Activated T-cell treated with anti-CD3 and anti-CD28 coated beads, Interleukin-2, amount 50 U/mL, for 4 hours (primary cell): ENCODE results near the gene TSBP1. TPM values are rescaled to one million over a fixed set of nuclear protein-coding genes. Genes with fewer than 3 reads are reported as not detected.
"Not testable (repeated sequence)": the region's sequence is repeated elsewhere in the genome, so short reads cannot be mapped to it uniquely, and the experiment has no call there.

ENCODE experiments used
- ATAC-seq, 2 donors: fragments of 200-7000 bp; cut with Tn5 transposase; one replicate each; pipeline ENCODE4 v1.10.0; 2021
- DNase-seq: peaks from one replicate; pipeline ENCODE4 v3.0.0-alpha.2; 2020
- H3K27me3 Mint-ChIP-seq: one replicate; pipeline ENCODE4 v1.8.0; 2021; ENCODE audit warnings: low read depth, mixed read lengths
- H3K36me3 Mint-ChIP-seq: one replicate; pipeline ENCODE4 v1.8.0; 2022; ENCODE audit warnings: mixed read lengths; ENCODE audit not compliant: insufficient read depth
- H3K4me1 Mint-ChIP-seq: one replicate; pipeline ENCODE4 v1.8.0; 2021; ENCODE audit warnings: low read depth, mixed read lengths
- H3K4me3 Mint-ChIP-seq: one replicate; pipeline ENCODE4 v1.8.0; 2021; ENCODE audit warnings: mild to moderate bottlenecking, moderate library complexity, mixed read lengths
- H3K9me3 Mint-ChIP-seq: one replicate; pipeline ENCODE4 v1.8.0; 2021; ENCODE audit warnings: mixed read lengths
- total RNA-seq, 3 donors: library from RNA; stranded (reverse); gene quantifications; one replicate each; pipeline ENCODE4 v1.2.1, GENCODE V29; 2021

Gene TSBP1
- total RNA-seq, 3 donors from 2014 or later: not detected

GRCh38 chr6:32353348-32353747 is 18.4 kb downstream of the TSBP1 start:
- Mint-ChIP-seq H3K4me1 (no peaks in the 10 kb centered on the region), H3K27me3 (peaks cover 17% of the 10 kb centered on the region), H3K9me3 (no peaks in the 10 kb centered on the region), H3K36me3 (no peaks in the 10 kb centered on the region), H3K4me3 (no peak overlapping the region)
- ATAC-seq (no peak), DNase-seq (no peak)

GRCh38 chr6:32340242-32340641 is 31.5 kb downstream of the TSBP1 start:
- ATAC-seq (no peak), DNase-seq (no peak)
- Mint-ChIP-seq H3K4me3 (no peak overlapping the region), H3K27me3 (peaks cover 5% of the 10 kb centered on the region), H3K36me3 (no peaks in the 10 kb centered on the region), H3K4me1 (no peaks in the 10 kb centered on the region), H3K9me3 (no peaks in the 10 kb centered on the region)

DNA sequence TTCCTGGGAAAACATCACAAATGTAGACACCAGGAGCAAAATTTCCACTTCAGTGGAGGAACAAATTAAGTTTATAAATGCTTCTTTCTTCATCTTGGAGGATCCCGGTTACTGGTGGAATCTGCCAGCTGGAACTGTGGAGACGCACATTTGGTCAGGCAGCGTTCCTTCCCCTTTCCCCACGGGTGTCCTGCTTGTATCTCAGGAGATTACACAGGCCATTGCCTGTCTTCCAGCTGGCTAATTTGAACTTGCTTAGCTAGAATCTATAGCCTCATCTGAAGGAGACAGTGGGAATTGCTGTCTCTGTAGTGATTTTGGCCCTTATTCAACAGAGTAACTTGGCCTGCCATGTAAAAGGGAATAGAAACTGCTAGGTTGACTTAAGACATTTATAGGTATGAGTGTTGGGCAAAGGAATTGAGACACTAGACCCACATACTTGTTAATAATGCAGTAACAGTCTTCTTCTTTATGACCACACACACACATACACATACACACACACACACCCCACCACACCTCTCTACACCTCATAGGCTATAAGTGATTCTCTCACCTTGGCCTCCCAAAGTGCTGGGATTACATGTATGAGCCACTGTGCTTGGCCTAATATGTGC is 34.4 kb downstream of the TSBP1 start:
- ATAC-seq (no peak), DNase-seq (no peak)
- Mint-ChIP-seq H3K27me3 (peaks cover 8% of the 10 kb centered on the region), H3K9me3 (no peaks in the 10 kb centered on the region), H3K36me3 (no peaks in the 10 kb centered on the region), H3K4me3 (no peak overlapping the region), H3K4me1 (no peaks in the 10 kb centered on the region)

- no peaks in the 10 kb centered on the region for H3K9me3 Mint-ChIP-seq
- no peak for ATAC-seq
- H3K4me1 Mint-ChIP-seq: no peaks in the 10 kb centered on the region
- no peaks in the 10 kb centered on the region for H3K36me3 Mint-ChIP-seq
- H3K4me3 Mint-ChIP-seq: no peak overlapping the region
- DNase-seq: no peak
- H3K27me3 Mint-ChIP-seq: peaks cover 4% of the 10 kb centered on the region
These were observed 39.3 kb downstream of the TSBP1 start for GRCh38 chr6:32332433-32332832.

DNA sequence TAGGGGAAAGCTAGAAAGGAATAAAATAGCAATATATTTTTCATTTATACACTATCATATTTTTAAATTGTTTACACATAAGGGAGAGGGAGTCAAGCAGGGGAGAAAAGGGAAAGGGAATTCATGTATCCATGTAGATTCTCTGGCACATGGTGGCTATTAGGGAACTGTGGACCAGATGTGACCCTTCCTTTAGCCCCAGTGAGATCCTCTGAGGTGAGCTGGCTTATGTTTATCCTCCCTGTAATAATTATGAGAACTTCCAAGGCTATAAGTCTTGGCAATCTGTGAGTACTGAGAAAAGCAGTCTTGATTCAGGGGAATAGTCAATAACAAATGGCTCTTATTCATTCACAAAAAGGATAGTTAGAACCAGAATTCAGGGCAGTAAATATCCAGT is 42.6 kb downstream of the TSBP1 start:
- DNase-seq: no peak
- no peaks in the 10 kb centered on the region for H3K4me1 Mint-ChIP-seq
- no peaks in the 10 kb centered on the region for H3K36me3 Mint-ChIP-seq
- no peaks in the 10 kb centered on the region for H3K9me3 Mint-ChIP-seq
- H3K4me3 Mint-ChIP-seq: no peak overlapping the region
- peaks cover 13% of the 10 kb centered on the region for H3K27me3 Mint-ChIP-seq
- ATAC-seq: no peak

DNA sequence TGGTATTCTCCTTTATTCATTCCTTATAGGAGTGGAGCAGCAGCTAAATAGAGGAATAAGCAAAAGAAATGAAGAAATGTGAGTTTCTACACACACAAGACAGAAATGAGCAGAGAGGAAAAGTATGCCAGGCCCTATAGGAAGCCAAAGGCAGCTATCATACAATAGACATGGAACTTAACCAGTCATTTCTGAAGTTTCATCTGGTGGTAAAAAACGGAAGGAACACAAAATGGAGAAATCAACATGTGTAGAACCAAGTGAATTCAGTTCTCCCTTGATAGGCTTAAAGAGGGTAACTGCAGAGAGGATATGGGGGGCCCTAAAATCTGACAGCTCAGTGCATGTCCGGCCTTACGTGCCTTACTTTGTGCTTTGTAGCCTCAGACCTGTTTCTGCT is 44.6 kb downstream of the TSBP1 start:
- no peak for ATAC-seq
- no peaks in the 10 kb centered on the region for H3K9me3 Mint-ChIP-seq
- peaks cover 11% of the 10 kb centered on the region for H3K27me3 Mint-ChIP-seq
- H3K4me1 Mint-ChIP-seq: no peaks in the 10 kb centered on the region
- no peak overlapping the region for H3K4me3 Mint-ChIP-seq
- no peak for DNase-seq
- H3K36me3 Mint-ChIP-seq: no peaks in the 10 kb centered on the region

GRCh38 chr6:32318501-32318900 is 53.2 kb downstream of the TSBP1 start:
- no peak for DNase-seq
- Mint-ChIP-seq H3K4me1 (no peaks in the 10 kb centered on the region), H3K36me3 (no peaks in the 10 kb centered on the region), H3K4me3 (no peak overlapping the region), H3K9me3 (no peaks in the 10 kb centered on the region), H3K27me3 (peaks cover 4% of the 10 kb centered on the region)
- ATAC-seq: no peak

DNA sequence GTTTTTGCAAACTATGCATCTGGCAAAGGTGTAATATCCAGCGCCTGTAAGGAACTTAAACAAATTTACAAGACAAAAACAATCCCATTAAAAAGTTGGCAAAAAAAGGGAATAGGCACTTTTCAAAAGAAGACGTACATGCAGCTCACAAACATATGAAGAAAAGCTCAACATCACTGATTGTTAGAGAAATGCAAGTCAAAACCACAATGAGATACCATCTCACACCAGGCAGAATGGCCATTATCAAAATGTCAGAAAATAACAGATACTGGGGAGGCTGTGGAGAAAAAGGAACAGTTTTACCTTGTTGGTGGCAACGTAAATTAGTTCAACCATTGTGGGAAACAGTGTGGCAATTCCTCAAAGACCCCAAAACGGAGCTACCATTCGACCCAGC is 54.2 kb downstream of the TSBP1 start:
- Mint-ChIP-seq H3K4me1 (no peaks in the 10 kb centered on the region), H3K9me3 (no peaks in the 10 kb centered on the region), H3K4me3 (no peak overlapping the region), H3K27me3 (peaks cover 12% of the 10 kb centered on the region), H3K36me3 (no peaks in the 10 kb centered on the region)
- DNase-seq (no peak), ATAC-seq (no peak)

DNA sequence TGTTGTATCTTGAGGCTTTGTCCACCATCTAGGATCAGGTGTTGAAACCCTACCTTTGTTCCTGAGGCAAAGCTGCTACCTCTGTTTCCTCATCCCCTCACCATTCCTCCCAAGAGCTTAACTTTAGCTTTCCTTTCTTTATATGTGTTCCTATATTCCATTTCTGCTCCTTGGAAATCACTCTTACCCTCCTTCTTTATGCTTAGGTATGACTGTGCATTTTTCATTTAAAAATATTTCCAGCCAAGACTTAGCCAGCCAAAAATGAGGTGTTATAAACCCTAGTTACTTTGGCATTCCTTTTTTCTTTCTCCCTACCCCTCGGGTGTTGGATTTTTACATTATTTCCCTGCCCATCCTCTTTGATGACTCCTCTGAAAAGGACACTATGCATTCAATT is 57.7 kb downstream of the TSBP1 start:
- H3K4me1 Mint-ChIP-seq: no peaks in the 10 kb centered on the region
- peaks cover 32% of the 10 kb centered on the region for H3K27me3 Mint-ChIP-seq
- DNase-seq (no peak), ATAC-seq (no peak)
- H3K9me3 Mint-ChIP-seq: no peaks in the 10 kb centered on the region
- H3K4me3 Mint-ChIP-seq: no peak overlapping the region
- H3K36me3 Mint-ChIP-seq: no peaks in the 10 kb centered on the region

DNA sequence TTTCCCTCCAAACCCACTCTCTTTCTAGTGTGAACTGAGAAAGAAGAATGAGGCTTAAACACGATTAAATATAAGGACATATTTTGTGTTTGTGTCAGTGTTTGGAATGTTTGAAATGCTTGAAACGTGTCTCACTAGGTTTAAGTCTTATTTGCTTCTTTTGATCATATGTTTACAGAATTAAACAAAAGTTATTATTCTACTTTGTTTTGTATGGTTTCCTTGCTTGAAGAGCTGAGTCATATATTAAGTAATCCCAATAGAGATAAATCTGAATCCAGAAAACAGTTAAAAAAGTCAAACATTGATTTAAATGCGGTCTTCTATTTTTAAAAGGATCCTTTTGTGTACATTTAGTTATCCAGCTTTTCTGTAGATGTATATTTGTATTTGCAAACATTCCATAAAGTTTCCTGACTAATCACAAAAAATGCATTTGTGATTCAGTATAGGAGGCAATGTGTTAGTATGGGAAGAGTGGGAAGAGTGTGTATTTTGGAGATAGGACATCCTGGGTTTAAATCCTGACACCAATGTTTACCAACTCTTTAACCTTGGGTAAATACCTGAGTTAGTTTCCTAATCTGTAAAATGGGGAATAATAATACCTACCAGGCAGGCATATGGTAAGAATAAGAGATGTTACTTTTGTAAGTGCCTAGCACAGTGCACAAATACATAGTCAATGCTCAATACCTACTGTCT is 72.9 kb downstream of the TSBP1 start:
- peaks cover 16% of the 10 kb centered on the region for H3K27me3 Mint-ChIP-seq
- H3K4me1 Mint-ChIP-seq: peaks cover 2% of the 10 kb centered on the region
- no peak overlapping the region for H3K4me3 Mint-ChIP-seq
- no peak for ATAC-seq
- no peaks in the 10 kb centered on the region for H3K36me3 Mint-ChIP-seq
- no peak for DNase-seq
- H3K9me3 Mint-ChIP-seq: no peaks in the 10 kb centered on the region

GRCh38 chr6:32294980-32295379 is 76.7 kb downstream of the TSBP1 start:
- not testable (repeated sequence) for H3K4me1 Mint-ChIP-seq, H3K9me3 Mint-ChIP-seq, DNase-seq, ATAC-seq, H3K36me3 Mint-ChIP-seq, H3K4me3 Mint-ChIP-seq
- peaks cover 33% of the 10 kb centered on the region for H3K27me3 Mint-ChIP-seq

GRCh38 chr6:32294566-32294965 is 77.1 kb downstream of the TSBP1 start:
- no peak for ATAC-seq
- Mint-ChIP-seq H3K4me1 (no peaks in the 10 kb centered on the region), H3K36me3 (no peaks in the 10 kb centered on the region), H3K9me3 (no peaks in the 10 kb centered on the region), H3K27me3 (peaks cover 33% of the 10 kb centered on the region), H3K4me3 (no peak overlapping the region)
- no peak for DNase-seq

- DNase-seq (no peak), ATAC-seq (no peak)
- Mint-ChIP-seq H3K27me3 (peaks cover 29% of the 10 kb centered on the region), H3K4me1 (no peaks in the 10 kb centered on the region), H3K9me3 (no peaks in the 10 kb centered on the region), H3K4me3 (no peak overlapping the region), H3K36me3 (no peaks in the 10 kb centered on the region)
These were observed 78.0 kb downstream of the TSBP1 start for GRCh38 chr6:32293695-32294094.

GRCh38 chr6:32291543-32291942 is 80.2 kb downstream of the TSBP1 start:
- H3K4me3 Mint-ChIP-seq: no peak overlapping the region
- peaks cover 29% of the 10 kb centered on the region for H3K27me3 Mint-ChIP-seq
- no peaks in the 10 kb centered on the region for H3K9me3 Mint-ChIP-seq
- H3K4me1 Mint-ChIP-seq: no peaks in the 10 kb centered on the region
- H3K36me3 Mint-ChIP-seq: no peaks in the 10 kb centered on the region
- ATAC-seq (no peak), DNase-seq (no peak)

DNA sequence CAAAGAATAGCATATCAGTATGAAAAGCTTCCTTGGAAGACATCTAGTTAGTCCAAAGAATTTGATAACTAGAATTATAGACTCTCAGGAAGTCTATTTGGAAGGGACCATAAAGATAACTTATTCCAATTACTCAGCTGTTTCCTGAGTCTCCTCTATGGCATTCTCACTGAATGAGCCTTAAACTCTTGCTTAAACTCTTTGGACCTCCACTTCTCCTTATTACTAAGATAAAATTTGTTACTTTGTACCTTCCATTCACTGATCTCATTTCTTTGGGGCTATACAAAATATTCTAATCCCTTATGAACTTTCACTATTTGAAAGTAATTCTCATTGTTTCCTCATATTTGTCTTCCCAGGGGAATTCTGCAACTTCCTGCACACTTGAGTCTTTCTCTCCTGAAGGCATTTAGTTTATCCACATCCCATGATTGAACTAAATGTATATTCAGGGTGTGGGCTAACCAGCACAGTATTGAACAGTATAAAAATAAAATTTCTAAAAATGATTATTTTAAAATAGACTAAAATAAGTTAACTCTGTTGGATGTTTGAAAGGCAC is 80.7 kb downstream of the TSBP1 start:
- Mint-ChIP-seq H3K4me3 (no peak overlapping the region), H3K36me3 (no peaks in the 10 kb centered on the region), H3K9me3 (no peaks in the 10 kb centered on the region), H3K27me3 (peaks cover 29% of the 10 kb centered on the region), H3K4me1 (no peaks in the 10 kb centered on the region)
- no peak for DNase-seq
- no peak for ATAC-seq
